CD4-positive, alpha-beta T cell treated with Interleukin-6 for 4 hours (primary cell): Measurements from ENCODE around the gene KCNK4.

Experiments used
- DNase-seq: peaks from one replicate; pipeline ENCODE4 v3.0.0-alpha.2; 2020; ENCODE audit warnings: mixed read lengths

The KCNK4 gene

GRCh38 chr11:64253481-64253880 lies 37.6 kb upstream of the KCNK4 start:
- no peak for DNase-seq

GRCh38 chr11:64254326-64254725 lies 36.8 kb upstream of the KCNK4 start:
- DNase-seq, result no peak

GRCh38 chr11:64255135-64256128 lies 35.7 kb upstream of the KCNK4 start:
- DNase-seq, result no peak

DNA sequence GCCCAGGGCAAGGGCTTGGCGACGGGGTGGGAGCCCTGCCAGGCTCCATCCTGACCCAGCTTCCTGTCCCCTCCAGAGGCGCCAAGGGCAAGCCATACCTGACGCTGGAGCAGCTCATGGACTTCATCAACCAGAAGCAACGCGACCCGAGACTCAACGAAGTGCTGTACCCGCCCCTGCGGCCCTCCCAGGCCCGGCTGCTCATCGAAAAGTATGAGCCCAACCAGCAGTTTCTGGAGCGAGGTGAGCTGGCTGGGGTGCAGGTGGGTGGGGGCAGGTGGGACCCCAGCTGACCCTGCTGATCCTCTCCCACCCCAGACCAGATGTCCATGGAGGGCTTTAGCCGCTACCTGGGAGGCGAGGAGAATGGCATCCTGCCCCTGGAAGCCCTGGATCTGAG lies 34.8 kb upstream of the KCNK4 start:
- DNase-seq, result no peak

DNA sequence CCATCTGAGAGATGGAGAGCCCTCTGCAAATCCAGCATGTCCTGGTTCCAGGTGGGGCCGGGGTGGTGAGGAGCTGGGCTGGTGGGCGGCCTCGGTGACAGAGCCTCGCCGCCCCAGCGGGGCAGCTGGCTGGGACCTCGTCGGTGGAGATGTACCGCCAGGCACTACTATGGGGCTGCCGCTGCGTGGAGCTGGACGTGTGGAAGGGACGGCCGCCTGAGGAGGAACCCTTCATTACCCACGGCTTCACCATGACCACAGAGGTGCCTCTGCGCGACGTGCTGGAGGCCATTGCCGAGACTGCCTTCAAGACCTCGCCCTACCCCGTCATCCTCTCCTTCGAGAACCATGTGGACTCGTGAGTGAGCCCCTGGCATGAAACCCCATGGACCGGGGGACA lies 32.7 kb upstream of the KCNK4 start:
- DNase-seq, result no peak

DNA sequence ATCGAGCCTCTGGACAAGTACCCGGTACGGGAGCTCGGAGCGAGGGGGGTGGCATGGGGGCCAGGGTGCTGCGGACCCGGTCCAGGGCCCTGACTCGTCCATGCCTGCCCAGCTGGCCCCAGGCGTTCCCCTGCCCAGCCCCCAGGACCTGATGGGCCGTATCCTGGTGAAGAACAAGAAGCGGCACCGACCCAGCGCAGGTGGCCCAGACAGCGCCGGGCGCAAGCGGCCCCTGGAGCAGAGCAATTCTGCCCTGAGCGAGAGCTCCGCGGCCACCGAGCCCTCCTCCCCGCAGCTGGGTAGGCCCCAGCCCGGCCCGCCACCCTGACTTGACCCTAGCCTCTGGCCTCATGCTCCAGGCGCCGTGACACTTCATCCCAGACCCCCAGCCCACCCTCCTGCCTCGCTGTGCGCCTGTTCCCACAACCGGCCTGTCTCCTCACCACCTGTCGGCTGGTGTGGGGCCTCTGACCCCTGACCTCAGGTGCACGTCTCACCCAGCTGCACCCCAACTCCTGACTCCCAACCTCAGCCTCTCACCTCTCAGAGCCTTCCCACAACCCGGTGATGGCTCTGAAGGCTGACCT lies 32.1 kb upstream of the KCNK4 start:
- no peak for DNase-seq

DNA sequence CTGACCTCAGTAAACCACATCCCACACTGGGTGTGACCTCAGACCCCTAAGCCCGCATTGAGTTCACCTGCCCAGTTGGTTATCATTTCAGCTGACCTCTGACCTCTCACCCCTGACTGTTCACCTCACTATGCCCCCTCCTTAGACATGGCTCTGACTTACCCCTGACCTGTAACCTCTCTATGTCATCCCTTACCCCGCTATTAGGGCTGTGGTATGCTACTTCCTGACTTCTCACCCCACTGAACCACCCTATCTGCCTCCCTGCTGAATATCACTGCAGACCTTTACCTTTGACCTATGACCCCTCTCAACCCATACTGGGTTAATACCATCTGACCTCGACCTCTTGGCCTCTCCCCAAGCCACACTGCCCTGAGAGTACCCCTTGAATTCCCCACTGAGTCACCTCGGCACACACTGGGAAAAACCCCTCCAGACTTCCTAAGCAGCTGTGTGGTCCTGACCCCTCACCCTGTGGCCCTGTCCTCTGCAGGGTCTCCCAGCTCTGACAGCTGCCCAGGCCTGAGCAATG lies 31.5 kb upstream of the KCNK4 start:
- no peak for DNase-seq

- DNase-seq, result no peak
These were observed 30.9 kb upstream of the KCNK4 start for GRCh38 chr11:64260147-64260708.

- no peak for DNase-seq
These were observed 29.5 kb upstream of the KCNK4 start for GRCh38 chr11:64261556-64262080.

DNA sequence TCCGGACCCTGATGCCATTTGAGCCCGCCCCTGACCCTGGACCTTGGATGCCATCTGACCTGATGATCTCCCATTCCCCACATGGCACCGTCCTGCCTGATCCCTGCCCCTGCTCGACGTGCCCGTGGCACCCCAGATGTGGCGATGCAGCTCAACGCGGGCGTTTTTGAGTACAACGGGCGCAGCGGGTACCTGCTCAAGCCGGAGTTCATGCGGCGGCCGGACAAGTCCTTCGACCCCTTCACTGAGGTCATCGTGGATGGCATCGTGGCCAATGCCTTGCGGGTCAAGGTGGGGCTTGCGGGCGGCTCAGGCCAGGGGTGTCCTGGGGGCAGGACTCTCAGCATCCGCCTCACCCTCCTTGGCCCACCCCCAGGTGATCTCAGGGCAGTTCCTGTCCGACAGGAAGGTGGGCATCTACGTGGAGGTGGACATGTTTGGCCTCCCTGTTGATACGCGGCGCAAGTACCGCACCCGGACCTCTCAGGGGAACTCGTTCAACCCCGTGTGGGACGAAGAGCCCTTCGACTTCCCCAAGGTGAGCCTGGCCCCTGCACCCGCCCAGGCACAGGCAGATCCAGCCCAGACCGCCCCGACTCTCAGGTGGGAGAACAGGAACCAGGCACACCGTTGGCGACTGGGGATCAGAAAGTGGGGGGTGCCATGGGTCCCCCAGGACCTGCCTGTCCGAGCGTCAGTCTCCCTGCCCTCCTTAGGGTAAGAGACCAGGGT lies 28.7 kb upstream of the KCNK4 start:
- DNase-seq, result no peak

DNA sequence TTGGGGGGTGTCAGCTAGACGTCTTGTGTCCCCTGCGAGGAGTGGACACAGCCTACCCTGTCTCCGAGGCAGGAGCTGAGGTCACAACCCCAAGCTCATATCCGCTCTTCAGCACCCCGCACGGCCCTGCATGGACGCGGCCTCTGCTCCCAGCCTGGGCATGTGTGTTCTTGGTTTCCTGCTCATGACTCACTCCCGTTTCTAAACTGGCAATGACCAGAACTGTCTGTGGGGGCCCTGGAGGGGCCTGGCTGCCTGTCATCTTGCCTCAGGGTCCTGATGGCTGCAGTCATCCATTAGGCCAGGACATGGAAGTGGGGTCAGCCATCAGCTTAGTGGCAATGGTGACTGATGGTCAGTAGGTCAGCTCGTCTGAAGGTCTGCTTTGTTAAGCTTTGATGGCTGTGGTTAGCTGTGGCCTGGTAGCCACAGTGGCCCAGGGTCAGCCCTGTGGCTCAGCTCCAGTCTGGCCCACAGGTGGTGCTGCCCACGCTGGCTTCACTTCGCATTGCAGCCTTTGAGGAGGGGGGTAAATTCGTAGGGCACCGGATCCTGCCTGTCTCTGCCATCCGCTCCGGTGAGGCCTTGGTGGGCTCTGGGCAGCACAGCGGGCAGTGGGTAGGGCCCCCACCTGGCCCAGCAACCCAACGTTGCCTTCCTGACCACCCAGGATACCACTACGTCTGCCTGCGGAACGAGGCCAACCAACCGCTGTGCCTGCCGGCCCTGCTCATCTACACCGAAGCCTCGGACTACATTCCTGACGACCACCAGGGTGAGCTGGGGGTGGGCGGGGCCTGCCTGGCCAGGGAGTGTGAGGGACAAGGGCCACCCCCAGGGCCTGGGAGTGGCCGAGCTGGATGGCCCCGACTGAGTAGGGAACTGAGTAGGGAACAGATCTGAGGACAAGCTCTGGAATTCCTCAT lies 27.8 kb upstream of the KCNK4 start:
- no peak for DNase-seq

GRCh38 chr11:64263947-64264317 lies 27.2 kb upstream of the KCNK4 start:
- DNase-seq, result no peak

GRCh38 chr11:64264371-64264852 lies 26.7 kb upstream of the KCNK4 start:
- DNase-seq, result no peak

- DNase-seq, result no peak
These were observed 25.6 kb upstream of the KCNK4 start for GRCh38 chr11:64265176-64266160.

GRCh38 chr11:64266339-64266738 lies 24.8 kb upstream of the KCNK4 start:
- no peak for DNase-seq

DNA sequence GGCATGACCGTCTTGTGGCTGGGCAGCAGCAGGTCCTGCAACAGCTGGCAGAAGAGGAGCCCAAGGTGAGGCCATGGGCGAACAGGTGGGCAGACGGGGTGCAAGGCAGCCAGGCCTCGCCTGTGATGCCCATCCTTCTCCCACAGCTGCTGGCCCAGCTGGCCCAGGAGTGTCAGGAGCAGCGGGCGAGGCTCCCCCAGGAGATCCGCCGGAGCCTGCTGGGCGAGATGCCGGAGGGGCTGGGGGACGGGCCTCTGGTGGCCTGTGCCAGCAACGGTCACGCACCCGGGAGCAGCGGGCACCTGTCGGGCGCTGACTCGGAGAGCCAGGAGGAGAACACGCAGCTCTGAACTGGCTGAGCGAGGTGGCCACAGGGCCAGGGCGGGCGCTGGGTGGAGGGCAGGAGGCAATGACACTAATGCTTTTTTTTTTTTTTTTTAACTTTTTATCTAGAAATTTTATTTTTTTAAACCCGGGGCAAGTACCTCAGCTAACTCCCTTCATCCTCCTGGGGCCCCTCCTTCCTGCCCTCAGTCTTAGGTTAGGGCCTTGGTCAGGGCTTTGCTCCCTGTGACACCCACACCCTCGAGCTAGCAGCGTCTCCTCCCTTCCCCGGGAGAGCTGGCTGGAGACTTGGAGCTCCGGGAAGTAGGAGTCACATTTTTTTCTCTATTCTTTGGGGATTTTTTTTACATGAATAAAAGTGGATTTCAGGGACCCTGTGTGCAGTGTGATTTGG lies 23.7 kb upstream of the KCNK4 start:
- no peak for DNase-seq

GRCh38 chr11:64268025-64268892 lies 22.8 kb upstream of the KCNK4 start:
- DNase-seq, result no peak

DNA sequence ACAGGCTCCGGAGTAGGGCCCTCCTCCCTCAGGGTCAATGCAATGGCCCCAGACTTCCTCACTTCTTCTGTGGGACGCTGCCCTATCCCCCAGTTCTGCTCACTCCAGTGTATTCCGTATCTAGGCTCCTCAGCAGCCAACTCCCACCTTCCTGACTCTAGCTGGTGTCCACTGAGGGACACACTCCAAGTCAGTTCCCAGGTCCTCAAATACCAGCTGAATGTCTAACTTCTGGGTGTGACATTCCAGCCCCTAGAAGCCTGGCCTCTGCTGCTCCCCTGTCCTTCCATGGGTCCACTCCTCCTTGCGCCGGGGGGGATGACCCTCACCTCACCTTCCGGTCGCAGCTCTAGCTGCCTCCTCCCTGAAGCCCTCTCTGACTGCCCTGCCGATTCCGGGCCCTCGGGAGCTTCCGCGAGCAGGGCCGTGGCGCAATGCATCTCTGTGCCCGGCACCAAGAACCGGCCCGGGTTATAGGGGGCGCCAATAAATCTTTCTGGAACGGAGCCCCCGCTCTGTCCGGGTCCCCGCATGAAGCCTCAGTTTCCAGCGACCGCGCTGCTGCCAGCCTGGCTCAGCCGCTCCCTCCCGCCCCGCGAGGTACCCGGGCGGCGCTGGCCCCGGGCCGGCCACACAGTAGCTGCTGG lies 22.1 kb upstream of the KCNK4 start:
- peak; percentile 48 for DNase-seq
